Naive thymus-derived CD4-positive, alpha-beta T cell (primary cell): ENCODE data around the gene TLE7. TPM values are rescaled to one million over a fixed set of nuclear protein-coding genes. Genes with fewer than 3 reads are reported as not detected.
A peak's percentile ranks its signal among the peaks of the same experiment; 100 is the strongest.

Source experiments
- ATAC-seq: fragments of 150-1000 bp; cut with Tn5 transposase; 2 replicates; pipeline ENCODE4 v1.10.0; 2021; ENCODE audit warnings: mild to moderate bottlenecking, moderate library complexity
- CTCF ChIA-PET: fragments of 350-600 bp; sonication (Branson Sonifier 250); formaldehyde crosslinking; loops from one replicate; lab custom pipeline; 2021; ENCODE audit warnings: antibody characterized with exemption; lab: Charles Lee
- POLR2A ChIA-PET: fragments of 350-600 bp; sonication (Branson Sonifier 250); formaldehyde crosslinking; loops from one replicate; lab custom pipeline; 2021; ENCODE audit warnings: antibody characterized with exemption, inconsistent platforms; lab: Charles Lee
- DNase-seq, 9 donors: peaks; one replicate each; pipeline versions ENCODE4 v3.0.0 to v3.0.0-alpha.2; 2020 to 2022; ENCODE audit warnings: mixed read lengths in 1 of 9
- H3K27ac ChIP-seq: one replicate; pipeline ENCODE4 v1.7.0; 2013; ENCODE audit warnings: mild to moderate bottlenecking, low read depth, low read length, moderate library complexity
- H3K27me3 ChIP-seq, 2 donors: one replicate each; pipeline ENCODE4 v1.7.0; 2013; ENCODE audit warnings: low read length in 2 of 2, mild to moderate bottlenecking in 2 of 2, moderate library complexity in 2 of 2; ENCODE audit not compliant: control insufficient read depth in 2 of 2, insufficient read depth in 2 of 2
- H3K36me3 ChIP-seq, 3 experiments: 1 replicate in 2 of 3; 2 replicates in 1 of 3; pipeline ENCODE4 v1.7.0; 2013; ENCODE audit warnings: low read length in 3 of 3, mild to moderate bottlenecking in 3 of 3, moderate library complexity in 1 of 3; ENCODE audit not compliant: insufficient read depth in 3 of 3, control insufficient read depth in 2 of 3
- H3K4me1 ChIP-seq, 2 donors: one replicate each; pipeline ENCODE4 v1.7.0; 2013; ENCODE audit warnings: low read length in 2 of 2, mild to moderate bottlenecking in 2 of 2, moderate library complexity in 1 of 2; ENCODE audit not compliant: control insufficient read depth in 2 of 2, insufficient read depth in 2 of 2
- H3K4me3 ChIP-seq: 2 replicates; pipeline ENCODE4 v1.7.0; 2013; ENCODE audit warnings: mild to moderate bottlenecking, low read length
- H3K9me3 ChIP-seq, 3 experiments: 1 replicate in 2 of 3; 2 replicates in 1 of 3; pipeline ENCODE4 v1.7.0; 2013; ENCODE audit warnings: low read length in 3 of 3; ENCODE audit not compliant: control insufficient read depth in 2 of 3
- H3K27ac Mint-ChIP-seq, 9 donors: one replicate each; pipeline ENCODE4 v1.8.0; 2020 to 2022; ENCODE audit warnings: mixed read lengths in 9 of 9, mild to moderate bottlenecking in 8 of 9, moderate library complexity in 5 of 9, inconsistent platforms in 2 of 9
- H3K27me3 Mint-ChIP-seq, 5 donors: one replicate each; pipeline ENCODE4 v1.8.0; 2021 to 2022; ENCODE audit warnings: mixed read lengths in 5 of 5, mild to moderate bottlenecking in 1 of 5
- H3K36me3 Mint-ChIP-seq, 5 donors: one replicate each; pipeline ENCODE4 v1.8.0; 2020 to 2022; ENCODE audit warnings: mixed read lengths in 5 of 5, mild to moderate bottlenecking in 3 of 5, inconsistent platforms in 1 of 5
- H3K4me1 Mint-ChIP-seq, 7 donors: one replicate each; pipeline ENCODE4 v1.8.0; 2020 to 2022; ENCODE audit warnings: mixed read lengths in 7 of 7, mild to moderate bottlenecking in 3 of 7, inconsistent platforms in 1 of 7
- H3K4me3 Mint-ChIP-seq, 10 donors: one replicate each; pipeline ENCODE4 v1.8.0; 2020 to 2022; ENCODE audit warnings: mild to moderate bottlenecking in 10 of 10, mixed read lengths in 10 of 10, moderate library complexity in 6 of 10, inconsistent platforms in 2 of 10
- H3K9me3 Mint-ChIP-seq, 11 donors: one replicate each; pipeline ENCODE4 v1.8.0; 2020 to 2022; ENCODE audit warnings: mixed read lengths in 11 of 11, mild to moderate bottlenecking in 4 of 11, inconsistent platforms in 1 of 11, moderate library complexity in 1 of 11
- intact Hi-C, 2 donors: fragments of 100-400 bp; cut with micrococcal nuclease; formaldehyde crosslinking; loops; one replicate each; pipeline ENCODE4 v1.15.1; 2023
- polyA plus RNA-seq, 2 donors: library from polyadenylated mRNA; unstranded; fragments of 300-500 nt; fragmentation: Illumina TruSeq; gene quantifications; one replicate each; pipeline ENCODE4 v1.2.3, GENCODE V29; 2021
- total RNA-seq, 6 experiments: library from RNA in 5 of 6; stranded (reverse) in 5 of 6; gene quantifications; 1 replicate in 5 of 6; 2 replicates in 1 of 6; pipeline ENCODE4 v1.2.3 and lab custom pipeline; 2021 to 2026

Gene TLE7
- total and polyA plus RNA-seq, 7 experiments from 2014 or later = not detected

DNA sequence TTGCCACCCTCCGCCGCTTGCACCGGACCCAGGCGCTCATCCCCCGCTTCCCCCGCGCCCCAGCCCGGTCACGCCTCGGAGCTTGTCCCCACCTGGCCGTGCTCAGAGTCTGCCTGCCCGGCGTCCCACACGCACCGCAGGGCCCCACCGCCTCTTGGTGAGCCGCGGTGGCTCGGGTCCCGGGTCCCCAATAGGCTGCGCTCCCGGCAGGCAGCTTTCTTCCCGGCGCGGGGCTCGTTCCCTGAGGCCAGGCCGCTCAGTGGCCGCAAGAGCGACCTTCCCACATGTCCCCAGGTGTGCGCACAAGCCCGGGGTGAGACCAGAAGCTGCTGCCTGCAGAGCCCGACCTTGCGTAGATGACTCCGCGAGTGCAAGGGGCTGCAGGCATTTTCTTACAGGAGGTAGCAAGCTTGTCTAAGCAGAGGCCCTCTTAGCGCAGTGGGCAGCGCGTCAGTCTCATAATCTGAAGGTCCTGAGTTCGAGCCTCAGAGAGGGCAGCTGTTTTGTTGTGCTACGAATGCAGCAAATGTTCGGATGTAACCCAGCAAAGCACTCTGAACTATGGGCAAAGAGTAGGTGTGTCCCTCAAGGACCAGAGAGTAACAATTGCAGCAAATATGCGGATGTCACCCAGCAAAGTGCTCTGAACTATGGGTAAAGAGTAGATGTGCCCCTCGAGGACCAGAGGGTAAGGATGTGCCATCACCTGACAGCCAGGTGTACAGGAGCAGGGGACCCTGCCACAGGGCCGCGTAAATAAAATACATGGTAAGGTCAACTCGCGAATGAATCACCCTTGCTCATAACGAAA, 15.6 kb downstream of the TLE7 start:
- H3K27me3 ChIP-seq = peaks cover 0 to 6% of the 10 kb centered on the region in 2 donors
- intact Hi-C loops = no loop called here
- H3K9me3 Mint-ChIP-seq = peaks cover 0 to 6% (median 0%) of the 10 kb centered on the region in 11 donors
- no peaks in the 10 kb centered on the region for H3K4me1 ChIP-seq
- CTCF ChIA-PET = no interaction called here
- POLR2A ChIA-PET = no interaction called here
- no peaks in the 10 kb centered on the region for H3K9me3 ChIP-seq
- H3K27ac Mint-ChIP-seq = peak overlapping the region in 3 of 9 donors; percentile 14 to 96 (median 77)
- H3K4me3 ChIP-seq = no peak overlapping the region
- DNase-seq (peak in 4 of 9 donors; percentile 10 to 83 (median 58)), ATAC-seq (peak; percentile 50)
- peaks cover 0 to 18% (median 4%) of the 10 kb centered on the region in 7 donors for H3K4me1 Mint-ChIP-seq
- H3K36me3 Mint-ChIP-seq = no peaks in the 10 kb centered on the region
- H3K27ac ChIP-seq = no peak overlapping the region
- peaks cover 40 to 53% (median 52%) of the 10 kb centered on the region in 5 donors for H3K27me3 Mint-ChIP-seq
- no peaks in the 10 kb centered on the region for H3K36me3 ChIP-seq
- H3K4me3 Mint-ChIP-seq = peak overlapping the region in 8 of 10 donors; percentile 20 to 83 (median 30)

DNA sequence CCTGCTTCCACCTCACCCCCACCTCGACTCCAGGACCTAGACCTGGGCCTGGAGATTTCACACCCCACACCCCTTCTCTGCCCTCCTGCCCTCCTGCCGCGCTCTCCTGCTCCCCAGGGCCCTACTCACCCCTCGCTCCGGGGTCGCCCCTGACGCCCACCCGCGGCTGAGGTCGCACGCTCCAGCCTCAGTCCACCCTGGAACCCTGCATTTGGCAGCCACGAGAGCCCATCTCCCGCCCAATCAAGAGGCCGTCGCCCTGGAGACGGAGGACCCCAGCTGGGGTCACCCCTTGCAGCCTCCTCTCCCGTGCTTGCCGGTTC, 16.1 kb downstream of the TLE7 start:
- peak overlapping the region in 1 of 9 donors; percentile 96 for H3K27ac Mint-ChIP-seq
- H3K36me3 Mint-ChIP-seq = no peaks in the 10 kb centered on the region
- ChIA-PET CTCF (no interaction called here), POLR2A (interaction anchor here (0.6 kb wide), 1 partner anchor 183 kb away, joined by 3 read pairs; no protein-coding TSS in a partner anchor)
- Histone ChIP-seq H3K36me3 (no peaks in the 10 kb centered on the region), H3K27me3 (peaks cover 0 to 6% of the 10 kb centered on the region in 2 donors), H3K4me3 (no peak overlapping the region), H3K4me1 (no peaks in the 10 kb centered on the region), H3K27ac (no peak overlapping the region), H3K9me3 (no peaks in the 10 kb centered on the region)
- H3K9me3 Mint-ChIP-seq = peaks cover 0 to 6% (median 0%) of the 10 kb centered on the region in 11 donors
- H3K4me1 Mint-ChIP-seq = peaks cover 0 to 18% (median 4%) of the 10 kb centered on the region in 7 donors
- peak overlapping the region in 4 of 10 donors; percentile 9 to 83 (median 16) for H3K4me3 Mint-ChIP-seq
- peaks cover 40 to 53% (median 51%) of the 10 kb centered on the region in 5 donors for H3K27me3 Mint-ChIP-seq
- ATAC-seq (no peak), DNase-seq (no peak)
- intact Hi-C loops = no loop called here

DNA sequence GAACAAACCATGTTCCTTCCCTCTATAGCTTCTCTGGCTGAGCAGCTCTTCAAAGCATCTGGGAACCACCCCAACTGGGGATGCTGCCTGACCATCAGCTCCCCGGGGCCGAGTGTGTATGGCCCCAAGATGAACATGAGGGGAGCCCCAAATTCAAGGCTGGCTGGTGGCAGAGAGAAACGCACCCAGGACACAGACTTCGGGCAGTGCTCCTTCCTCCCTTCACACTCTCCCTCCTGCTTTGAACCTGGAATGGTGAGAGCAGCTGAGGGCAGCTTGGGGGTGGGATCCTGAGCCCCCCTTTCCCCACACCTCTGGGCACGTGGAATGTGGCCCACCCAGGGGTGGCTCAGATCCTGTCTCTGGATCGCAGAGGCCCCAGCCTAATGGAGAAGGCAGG, 17.2 kb downstream of the TLE7 start:
- Histone ChIP-seq H3K27ac (no peak overlapping the region), H3K36me3 (no peaks in the 10 kb centered on the region), H3K4me3 (no peak overlapping the region), H3K4me1 (no peaks in the 10 kb centered on the region), H3K27me3 (peaks cover 0 to 6% of the 10 kb centered on the region in 2 donors), H3K9me3 (no peaks in the 10 kb centered on the region)
- no peaks in the 10 kb centered on the region for H3K36me3 Mint-ChIP-seq
- peaks cover 0 to 18% (median 4%) of the 10 kb centered on the region in 7 donors for H3K4me1 Mint-ChIP-seq
- ATAC-seq (no peak), DNase-seq (no peak)
- intact Hi-C loops = no loop called here
- peak overlapping the region in 1 of 10 donors; percentile 22 for H3K4me3 Mint-ChIP-seq
- no peak overlapping the region for H3K27ac Mint-ChIP-seq
- CTCF ChIA-PET = no interaction called here
- peaks cover 40 to 55% (median 50%) of the 10 kb centered on the region in 5 donors for H3K27me3 Mint-ChIP-seq
- POLR2A ChIA-PET = no interaction called here
- H3K9me3 Mint-ChIP-seq = peaks cover 0 to 6% (median 0%) of the 10 kb centered on the region in 11 donors

DNA sequence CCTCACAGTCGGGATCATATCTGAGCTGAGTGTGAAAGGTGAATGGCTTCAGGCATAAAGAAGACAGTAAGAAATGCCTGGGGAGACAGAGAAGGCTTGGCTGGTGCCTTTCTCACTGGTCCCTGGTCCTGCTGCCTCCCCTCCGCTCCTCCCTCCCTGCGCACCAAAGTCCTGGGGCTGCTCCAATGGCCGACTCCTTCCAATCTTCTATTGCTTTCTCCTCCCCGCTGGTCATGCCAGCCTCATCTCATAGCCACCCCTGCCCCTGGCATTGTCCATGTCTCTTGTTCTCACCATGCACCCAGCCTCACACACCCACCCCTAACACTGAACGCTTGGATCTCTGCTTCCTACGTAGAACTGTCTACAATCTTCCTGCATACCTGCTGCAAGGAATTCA, 18.0 kb downstream of the TLE7 start:
- ChIA-PET POLR2A (no interaction called here), CTCF (interaction anchor here (2.5 kb wide), 1 partner anchor 12 kb away, joined by 13 read pairs; no protein-coding TSS in a partner anchor)
- Mint-ChIP-seq H3K27me3 (peaks cover 38 to 52% (median 45%) of the 10 kb centered on the region in 5 donors), H3K36me3 (no peaks in the 10 kb centered on the region), H3K9me3 (peaks cover 0 to 6% (median 0%) of the 10 kb centered on the region in 11 donors), H3K4me3 (no peak overlapping the region), H3K27ac (peak overlapping the region in 1 of 9 donors; percentile 12), H3K4me1 (peaks cover 0 to 18% (median 4%) of the 10 kb centered on the region in 7 donors)
- Histone ChIP-seq H3K27me3 (peaks cover 0 to 6% of the 10 kb centered on the region in 2 donors), H3K9me3 (no peaks in the 10 kb centered on the region), H3K4me3 (no peak overlapping the region), H3K36me3 (no peaks in the 10 kb centered on the region), H3K27ac (no peak overlapping the region), H3K4me1 (no peaks in the 10 kb centered on the region)
- ATAC-seq (no peak), DNase-seq (no peak)
- intact Hi-C loops = no loop called here

GRCh38 chr16:71423016-71423415, 18.8 kb downstream of the TLE7 start:
- no peak for ATAC-seq
- H3K4me3 Mint-ChIP-seq = no peak overlapping the region
- H3K9me3 ChIP-seq = no peaks in the 10 kb centered on the region
- no peak overlapping the region for H3K27ac Mint-ChIP-seq
- no peak for DNase-seq
- peaks cover 0 to 5% (median 0%) of the 10 kb centered on the region in 11 donors for H3K9me3 Mint-ChIP-seq
- intact Hi-C loops = no loop called here
- H3K4me1 Mint-ChIP-seq = peaks cover 0 to 18% (median 4%) of the 10 kb centered on the region in 7 donors
- H3K4me1 ChIP-seq = no peaks in the 10 kb centered on the region
- ChIA-PET CTCF (interaction anchor here (2.5 kb wide), 1 partner anchor 11 kb away, joined by 13 read pairs; no protein-coding TSS in a partner anchor), POLR2A (no interaction called here)
- no peak overlapping the region for H3K27ac ChIP-seq
- H3K27me3 Mint-ChIP-seq = peaks cover 35 to 48% (median 39%) of the 10 kb centered on the region in 5 donors
- no peak overlapping the region for H3K4me3 ChIP-seq
- no peaks in the 10 kb centered on the region for H3K36me3 ChIP-seq
- H3K36me3 Mint-ChIP-seq = no peaks in the 10 kb centered on the region
- H3K27me3 ChIP-seq = peaks cover 0 to 6% of the 10 kb centered on the region in 2 donors

DNA sequence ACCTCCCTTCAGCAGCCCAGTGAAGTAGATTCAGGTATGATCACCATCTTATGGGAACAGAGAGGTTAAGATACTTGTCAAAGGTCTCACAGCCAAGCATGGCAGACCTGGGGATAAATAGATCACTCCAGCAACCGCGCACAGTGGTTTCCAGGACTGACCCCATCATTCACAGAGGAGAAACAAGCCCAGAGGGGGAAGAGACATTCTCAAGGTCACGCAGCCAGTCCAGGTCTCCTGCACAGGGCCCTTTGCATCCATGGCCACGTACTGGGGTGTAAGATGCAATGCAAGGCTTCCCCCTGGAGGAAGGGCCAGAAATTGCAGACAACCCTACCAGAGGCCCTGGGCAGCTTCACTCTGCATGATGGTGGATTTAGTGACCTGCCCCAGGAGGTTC, 19.9 kb downstream of the TLE7 start:
- CTCF ChIA-PET = interaction anchor here (0.7 to 2.5 kb wide), 2 partner anchors 10 to 81 kb away, joined by 3 to 13 read pairs; no protein-coding TSS in a partner anchor
- intact Hi-C loops = no loop called here
- POLR2A ChIA-PET = no interaction called here

More for the DNA sequence above, 19.9 kb downstream of the TLE7 start:
- Mint-ChIP-seq H3K4me1 (peaks cover 0 to 14% (median 4%) of the 10 kb centered on the region in 7 donors), H3K36me3 (no peaks in the 10 kb centered on the region), H3K4me3 (no peak overlapping the region), H3K27me3 (peaks cover 30 to 46% (median 36%) of the 10 kb centered on the region in 5 donors), H3K9me3 (peaks cover 0 to 5% (median 0%) of the 10 kb centered on the region in 11 donors), H3K27ac (no peak overlapping the region)
- Histone ChIP-seq H3K4me1 (no peaks in the 10 kb centered on the region), H3K36me3 (no peaks in the 10 kb centered on the region), H3K4me3 (no peak overlapping the region), H3K27ac (no peak overlapping the region), H3K27me3 (peaks cover 0 to 6% of the 10 kb centered on the region in 2 donors), H3K9me3 (no peaks in the 10 kb centered on the region)
- DNase-seq = peak in 4 of 9 donors; percentile 3 to 36 (median 15)
- ATAC-seq = peak; percentile 57
